Hepatocyte (in vitro differentiated cells): ENCODE measurements around the gene IGFL2.

Experiments
- EZH2 ChIP-seq: fragments of 200-600 bp; sonication (generic); IDR thresholded peaks from 2 replicates; pipeline ENCODE4 v1.6.1; 2016; ENCODE audit warnings: antibody characterized with exemption, mild to moderate bottlenecking, borderline replicate concordance
- EZH2phosphoT487 ChIP-seq: fragments of 200-600 bp; sonication (generic); IDR thresholded peaks from one replicate; pipeline ENCODE4 v1.6.1; 2018; ENCODE audit warnings: antibody characterized with exemption, mild to moderate bottlenecking, low read depth, moderate library complexity; ENCODE audit not compliant: unreplicated experiment, severe bottlenecking
- TF ChIP-seq, protein P1 (sequence below): fragments of 200-600 bp; sonication (generic); IDR thresholded peaks from 2 replicates; pipeline ENCODE4 v1.5.1; 2016; ENCODE audit warnings: antibody characterized with exemption, mild to moderate bottlenecking; ENCODE audit not compliant: poor library complexity

DNA sequence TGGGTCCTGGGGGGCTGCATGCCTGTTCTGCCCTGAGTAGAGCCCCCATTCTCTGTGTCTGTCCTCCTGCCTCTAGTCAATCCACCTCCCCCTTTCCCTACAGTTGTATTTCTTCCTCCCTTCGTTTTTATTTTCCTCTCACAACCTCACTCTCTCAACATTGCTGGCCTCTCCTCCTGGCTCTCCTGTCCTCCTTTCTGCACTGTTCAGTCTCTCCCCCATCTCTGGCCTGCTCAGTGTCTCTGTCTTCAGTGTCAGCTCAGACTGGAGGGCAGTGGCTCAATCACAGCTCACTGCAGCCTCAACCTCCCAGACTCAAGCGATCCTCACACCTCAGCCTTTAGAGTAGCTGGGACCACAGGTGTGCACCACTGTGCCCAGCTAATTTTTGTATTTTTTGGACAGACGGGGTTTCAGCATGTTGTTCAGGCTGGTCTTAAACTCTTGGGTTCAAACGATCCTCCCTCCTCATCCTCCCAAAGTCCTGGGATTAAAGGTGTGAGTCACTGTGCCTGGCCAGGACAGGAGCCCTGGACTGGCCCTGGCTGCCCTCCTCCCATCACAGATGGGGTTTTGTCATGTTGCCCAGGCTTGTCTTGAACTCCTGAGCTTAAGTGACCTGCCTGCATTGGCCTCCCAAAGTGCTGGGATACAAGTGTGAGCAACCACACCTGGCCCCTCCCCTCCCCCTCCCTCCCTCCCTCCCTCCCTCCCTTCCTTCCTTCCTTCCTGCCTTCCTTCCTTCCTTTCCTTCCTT is 49.5 kb downstream of the IGFL2 start:
- TF ChIP-seq, protein P1, sequence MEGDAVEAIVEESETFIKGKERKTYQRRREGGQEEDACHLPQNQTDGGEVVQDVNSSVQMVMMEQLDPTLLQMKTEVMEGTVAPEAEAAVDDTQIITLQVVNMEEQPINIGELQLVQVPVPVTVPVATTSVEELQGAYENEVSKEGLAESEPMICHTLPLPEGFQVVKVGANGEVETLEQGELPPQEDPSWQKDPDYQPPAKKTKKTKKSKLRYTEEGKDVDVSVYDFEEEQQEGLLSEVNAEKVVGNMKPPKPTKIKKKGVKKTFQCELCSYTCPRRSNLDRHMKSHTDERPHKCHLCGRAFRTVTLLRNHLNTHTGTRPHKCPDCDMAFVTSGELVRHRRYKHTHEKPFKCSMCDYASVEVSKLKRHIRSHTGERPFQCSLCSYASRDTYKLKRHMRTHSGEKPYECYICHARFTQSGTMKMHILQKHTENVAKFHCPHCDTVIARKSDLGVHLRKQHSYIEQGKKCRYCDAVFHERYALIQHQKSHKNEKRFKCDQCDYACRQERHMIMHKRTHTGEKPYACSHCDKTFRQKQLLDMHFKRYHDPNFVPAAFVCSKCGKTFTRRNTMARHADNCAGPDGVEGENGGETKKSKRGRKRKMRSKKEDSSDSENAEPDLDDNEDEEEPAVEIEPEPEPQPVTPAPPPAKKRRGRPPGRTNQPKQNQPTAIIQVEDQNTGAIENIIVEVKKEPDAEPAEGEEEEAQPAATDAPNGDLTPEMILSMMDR = no peak
- no peak for TF ChIP-seq EZH2phosphoT487
- TF ChIP-seq EZH2 = no peak
